ENCODE results near the gene TXN.

GRCh38 chr9:110270211-110270995 lies 14.1 kb upstream of the TXN start:
- TF ChIP-seq POLR2A (IDR thresholded peaks at IDR 0.05; ENCODE audit: low read length), result no peak
- no peak for TF ChIP-seq GATA1 (IDR thresholded peaks at IDR 0.05; ENCODE audit: low read depth, low read length)
